Neural progenitor cell (in vitro differentiated cells): ENCODE measurements around the gene PCSK6.

ENCODE experiments used
- EZH2 ChIP-seq: fragments of 200-600 bp; sonication (generic); IDR thresholded peaks from 2 replicates; pipeline ENCODE4 v1.6.1; 2017; ENCODE audit warnings: antibody characterized with exemption, mild to moderate bottlenecking, moderate library complexity
- TF ChIP-seq, protein P1 (sequence below): fragments of 200-600 bp; sonication (generic); IDR thresholded peaks from 2 replicates; pipeline ENCODE4 v1.5.1; 2017; ENCODE audit warnings: antibody characterized with exemption, mild to moderate bottlenecking

- no peak for TF ChIP-seq EZH2
- TF ChIP-seq, protein P1, sequence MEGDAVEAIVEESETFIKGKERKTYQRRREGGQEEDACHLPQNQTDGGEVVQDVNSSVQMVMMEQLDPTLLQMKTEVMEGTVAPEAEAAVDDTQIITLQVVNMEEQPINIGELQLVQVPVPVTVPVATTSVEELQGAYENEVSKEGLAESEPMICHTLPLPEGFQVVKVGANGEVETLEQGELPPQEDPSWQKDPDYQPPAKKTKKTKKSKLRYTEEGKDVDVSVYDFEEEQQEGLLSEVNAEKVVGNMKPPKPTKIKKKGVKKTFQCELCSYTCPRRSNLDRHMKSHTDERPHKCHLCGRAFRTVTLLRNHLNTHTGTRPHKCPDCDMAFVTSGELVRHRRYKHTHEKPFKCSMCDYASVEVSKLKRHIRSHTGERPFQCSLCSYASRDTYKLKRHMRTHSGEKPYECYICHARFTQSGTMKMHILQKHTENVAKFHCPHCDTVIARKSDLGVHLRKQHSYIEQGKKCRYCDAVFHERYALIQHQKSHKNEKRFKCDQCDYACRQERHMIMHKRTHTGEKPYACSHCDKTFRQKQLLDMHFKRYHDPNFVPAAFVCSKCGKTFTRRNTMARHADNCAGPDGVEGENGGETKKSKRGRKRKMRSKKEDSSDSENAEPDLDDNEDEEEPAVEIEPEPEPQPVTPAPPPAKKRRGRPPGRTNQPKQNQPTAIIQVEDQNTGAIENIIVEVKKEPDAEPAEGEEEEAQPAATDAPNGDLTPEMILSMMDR: no peak
Measured at GRCh38 chr15:101326462-101327146, 162.9 kb downstream of the PCSK6 start.
